GM19351 (cell line): ENCODE results near the gene HRAS.
A peak's percentile ranks its signal among the peaks of the same experiment; 100 is the strongest.

Experiments used
- ATAC-seq: cut with Tn5 transposase; IDR thresholded peaks from one replicate; pipeline ENCODE4 v1.9.1; 2021; ENCODE audit warnings: mild to moderate bottlenecking, moderate library complexity; ENCODE audit not compliant: unreplicated experiment

HRAS gene

DNA sequence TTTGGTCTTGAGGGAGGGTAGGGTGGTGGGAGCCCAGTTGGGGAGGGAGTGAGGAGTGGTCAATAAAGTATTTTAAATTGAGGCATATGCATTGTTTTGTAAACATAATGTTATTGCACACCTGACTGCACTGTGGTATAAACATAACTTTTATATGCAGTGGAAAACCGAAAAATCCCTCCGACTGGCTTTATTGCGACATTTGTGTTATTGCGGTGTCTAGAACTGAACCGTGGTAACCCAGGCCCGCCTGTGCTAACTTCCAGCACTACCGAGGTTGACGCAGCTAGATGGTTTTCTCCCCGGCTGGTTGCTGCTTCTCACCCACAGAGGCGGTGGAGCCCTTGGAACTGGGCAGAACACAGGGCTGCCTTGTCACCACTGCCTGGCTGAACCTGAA is 20.8 kb downstream of the HRAS start:
- ATAC-seq, result no peak

DNA sequence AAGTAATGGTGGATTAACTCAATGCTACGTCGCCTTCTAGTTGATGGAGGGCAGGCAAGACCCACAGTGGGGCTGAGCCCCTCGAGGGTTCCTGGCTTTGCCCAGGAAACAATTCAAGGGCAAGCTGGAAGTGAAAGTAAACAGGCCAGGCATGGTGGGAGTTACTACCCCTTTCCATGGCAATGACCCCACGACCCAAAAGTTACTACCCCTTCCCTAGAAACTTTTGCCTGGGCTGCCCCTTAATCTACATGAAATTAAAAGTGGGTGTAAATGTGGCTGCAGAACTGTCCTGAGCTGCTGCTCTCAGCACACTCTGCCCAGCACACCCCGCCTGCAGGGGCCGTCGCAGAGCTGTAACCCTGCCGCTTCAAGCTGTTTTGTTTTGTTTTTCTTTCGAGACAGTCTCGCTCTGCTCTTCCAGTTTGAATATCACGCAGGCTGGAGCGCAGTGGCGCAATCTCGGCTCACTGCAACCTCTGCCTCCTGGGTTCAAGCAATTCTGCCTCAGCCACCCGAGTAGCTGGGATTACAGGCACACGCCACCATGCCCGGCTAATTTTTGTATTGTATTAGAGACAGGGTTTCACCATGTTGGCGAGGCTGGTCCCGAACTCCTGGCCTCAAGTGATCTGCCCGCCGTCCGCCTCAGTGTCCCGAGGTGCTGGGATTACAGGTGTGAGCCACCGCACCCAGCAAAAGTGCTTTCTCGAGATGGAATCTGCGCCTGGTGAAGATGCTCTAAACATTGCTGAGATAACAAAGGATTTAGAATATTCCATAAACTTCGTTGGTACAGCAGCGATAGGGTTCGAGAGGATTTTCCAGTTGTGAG is 22.4 kb downstream of the HRAS start:
- ATAC-seq, result no peak

DNA sequence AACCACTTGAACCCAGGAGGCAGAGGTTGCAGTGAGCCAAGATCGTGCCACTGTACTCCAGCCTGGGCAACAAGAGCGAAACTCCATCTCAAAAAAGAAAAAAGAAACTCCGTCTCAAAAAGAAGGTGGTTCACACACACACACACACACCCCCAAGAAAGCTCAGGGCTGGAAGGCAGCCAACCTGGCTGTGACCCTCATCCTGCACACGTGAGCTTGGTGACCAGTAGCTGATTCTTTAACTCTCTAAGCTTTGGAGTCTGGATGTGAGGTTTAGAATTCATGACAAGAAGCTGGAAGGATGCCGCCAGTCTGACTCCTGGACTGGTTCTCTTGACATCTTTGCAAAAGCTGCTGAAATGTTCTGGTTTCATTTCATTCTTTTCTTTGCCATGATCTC is 26.4 kb downstream of the HRAS start:
- no peak for ATAC-seq

DNA sequence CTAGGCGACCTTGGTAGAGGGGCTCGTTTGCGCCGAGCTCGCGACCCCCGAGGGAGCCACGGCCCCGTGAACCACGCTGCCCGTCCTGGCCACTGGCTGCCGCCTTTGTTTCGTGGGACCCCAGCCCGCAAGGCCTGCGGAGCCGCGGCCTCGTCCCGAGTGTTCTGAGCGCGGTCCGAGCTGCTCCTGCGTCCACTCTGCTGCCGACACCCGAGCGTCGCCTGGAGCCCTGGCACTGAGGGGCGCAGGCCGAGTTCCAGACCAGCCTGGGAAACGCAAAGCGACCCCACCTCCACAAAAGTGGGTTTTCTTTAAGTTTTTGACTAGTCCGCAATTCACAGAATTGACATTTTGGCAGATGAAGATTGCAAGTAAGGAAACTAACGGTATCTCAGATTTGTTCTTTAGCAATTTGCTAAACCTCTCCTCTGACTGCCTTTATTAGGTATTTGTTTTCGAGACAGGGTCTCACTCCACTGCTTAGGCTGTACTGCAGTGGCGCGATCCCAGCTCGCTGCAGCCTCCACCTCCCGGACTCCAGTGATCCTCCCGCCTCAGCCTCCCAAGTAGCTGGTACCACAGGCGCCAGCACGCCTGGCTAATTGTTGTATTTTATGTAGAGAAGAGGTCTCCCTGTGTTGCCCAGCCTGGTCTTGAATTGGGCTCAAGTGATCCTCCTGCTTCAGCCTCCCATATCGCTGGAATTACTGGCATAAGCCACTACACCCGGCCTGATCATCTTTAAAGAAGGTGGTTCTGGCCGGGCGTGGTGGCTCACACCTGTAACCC is 27.5 kb downstream of the HRAS start:
- ATAC-seq, result no peak

DNA sequence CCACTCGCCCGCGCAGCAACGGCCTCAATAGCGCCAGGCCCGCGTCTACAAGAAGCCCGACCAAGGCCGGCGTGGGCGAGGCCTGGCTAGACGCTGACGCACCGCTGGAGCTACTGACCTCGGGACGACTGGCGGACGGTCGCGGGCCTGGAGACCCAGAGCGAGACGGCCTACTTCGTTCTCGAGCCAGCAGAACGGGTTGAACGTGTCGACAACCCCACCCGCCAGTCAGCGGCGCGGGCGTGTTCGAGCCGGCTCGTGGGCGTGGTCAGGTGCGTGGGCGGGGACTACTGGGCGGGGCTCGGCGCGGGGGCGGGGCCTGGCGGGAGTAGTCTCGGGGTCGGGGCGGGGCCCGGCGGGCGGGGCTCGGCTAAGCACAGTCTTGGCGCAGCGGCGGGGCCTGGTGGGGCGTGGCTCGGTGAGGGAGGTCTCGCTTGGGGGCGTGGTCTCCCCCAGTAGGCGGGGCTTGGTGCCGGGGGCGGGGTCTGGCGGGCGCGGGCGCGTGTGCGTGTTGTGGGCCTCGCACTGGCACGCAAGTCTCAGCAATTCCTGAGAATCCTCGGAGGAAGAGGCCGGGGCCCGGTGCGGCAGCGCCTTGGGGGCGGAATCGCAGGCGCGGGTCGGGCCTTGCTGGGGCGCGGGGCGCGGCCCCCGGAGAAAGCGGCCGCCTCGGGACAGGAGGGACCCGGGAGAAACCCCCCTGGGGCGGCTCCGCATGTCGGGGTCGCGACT is 28.2 kb downstream of the HRAS start, which contains the start of gene RNH1:
Gene RNH1, minus strand, starts transcription at position 248 of the 732 bp plus-strand sequence. CDS start 5,080 bp downstream, outside the sequence.
- peak; percentile 43 for ATAC-seq

DNA sequence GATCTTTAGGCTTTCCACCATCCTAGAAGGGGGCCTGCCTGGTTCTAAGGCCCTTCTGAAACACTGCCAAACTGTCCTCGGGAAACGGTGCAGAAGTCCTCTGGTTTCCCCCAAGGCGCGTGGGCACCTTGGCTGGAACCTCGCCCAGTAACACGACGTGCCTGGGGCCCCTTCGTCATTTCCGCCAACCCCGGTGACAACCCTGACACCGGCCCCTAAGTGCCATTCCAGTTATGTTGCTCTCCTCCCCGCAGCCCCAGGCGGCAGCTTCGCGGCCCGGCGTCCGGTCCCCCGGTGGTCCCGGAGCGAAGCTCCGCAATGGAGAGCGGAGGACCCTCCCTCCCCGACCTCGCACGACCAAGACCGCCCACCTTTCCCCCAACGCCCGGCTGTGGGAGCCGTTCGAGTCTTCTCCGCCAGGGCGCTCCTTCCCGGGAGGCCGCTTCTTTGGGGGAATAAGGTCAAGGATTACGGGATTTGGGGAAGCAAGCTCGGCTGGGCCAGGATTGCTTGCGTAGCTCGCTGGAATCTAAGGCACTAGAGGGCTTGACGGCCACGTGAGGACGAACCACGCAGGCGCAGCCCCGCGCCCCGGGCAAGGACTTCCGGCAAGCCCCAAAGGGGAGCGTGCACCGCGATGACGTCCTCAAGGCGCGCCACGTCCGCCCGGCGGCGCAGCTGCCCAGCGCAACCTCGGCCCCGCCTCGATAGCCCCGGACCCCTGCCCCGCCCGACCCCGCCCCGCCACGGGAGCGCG is 29.0 kb downstream of the HRAS start:
- peak; percentile 67 for ATAC-seq

DNA sequence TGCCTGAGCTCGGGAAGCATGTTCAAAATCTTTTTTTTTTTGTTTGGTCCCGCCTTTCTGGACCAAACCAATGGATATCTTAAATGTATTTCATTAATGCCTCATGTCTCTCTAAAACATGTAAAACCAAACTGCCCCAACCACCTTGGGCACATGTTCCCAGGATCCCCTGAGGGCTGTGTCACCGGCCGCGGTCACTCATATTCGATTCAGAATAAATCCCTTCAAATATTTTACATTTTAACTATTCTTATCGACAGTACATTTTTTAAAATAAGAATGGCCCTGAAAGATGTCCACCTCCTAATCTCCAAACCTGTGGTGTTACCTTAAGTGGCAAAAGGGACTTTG is 30.4 kb downstream of the HRAS start:
- ATAC-seq, result no peak

DNA sequence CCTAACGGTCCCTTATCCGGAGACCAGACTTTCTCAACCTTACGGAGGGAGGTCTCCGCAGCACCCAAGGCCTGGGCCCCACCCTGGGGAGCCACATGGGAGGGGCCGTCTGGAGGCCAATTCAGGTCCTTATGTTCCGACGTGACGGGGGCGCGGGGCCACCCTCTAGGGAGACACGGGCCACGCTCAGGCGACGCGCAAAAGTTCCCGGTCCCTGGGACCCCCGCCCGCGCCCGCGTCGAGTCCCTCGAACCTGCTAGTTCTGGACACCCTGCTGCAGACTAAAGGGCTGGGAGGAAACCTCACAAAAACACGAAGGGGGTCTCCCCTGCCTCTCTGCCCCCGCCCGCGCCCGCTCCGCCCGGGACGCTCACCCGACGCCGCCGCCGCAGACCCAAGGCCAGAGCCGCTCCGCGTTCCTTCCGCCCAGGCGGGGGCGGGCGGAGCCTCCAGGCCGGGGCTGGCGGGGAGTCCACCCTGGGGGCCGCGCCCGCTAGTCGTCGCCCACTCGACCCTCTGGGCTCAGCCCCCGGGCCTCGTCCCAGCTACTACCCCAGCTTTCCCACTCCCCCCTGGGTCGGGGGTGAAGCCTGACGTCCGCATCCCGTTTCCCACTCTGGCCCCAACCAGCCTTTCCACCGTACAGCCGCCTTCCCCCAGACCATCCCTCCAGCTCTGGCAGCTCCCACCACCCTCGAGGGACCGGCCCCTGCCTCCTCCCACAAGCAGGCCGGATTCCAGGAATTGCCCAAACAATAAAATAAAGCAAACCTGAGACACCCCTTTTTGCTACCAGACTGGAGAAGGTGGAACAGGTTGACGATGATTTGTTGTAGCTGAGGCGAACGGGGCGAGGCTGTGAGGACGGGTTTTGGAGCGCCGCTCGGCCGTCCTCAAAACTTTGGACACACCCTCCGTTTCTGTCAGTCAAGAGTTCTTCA is 31.1 kb downstream of the HRAS start:
- no peak for ATAC-seq

DNA sequence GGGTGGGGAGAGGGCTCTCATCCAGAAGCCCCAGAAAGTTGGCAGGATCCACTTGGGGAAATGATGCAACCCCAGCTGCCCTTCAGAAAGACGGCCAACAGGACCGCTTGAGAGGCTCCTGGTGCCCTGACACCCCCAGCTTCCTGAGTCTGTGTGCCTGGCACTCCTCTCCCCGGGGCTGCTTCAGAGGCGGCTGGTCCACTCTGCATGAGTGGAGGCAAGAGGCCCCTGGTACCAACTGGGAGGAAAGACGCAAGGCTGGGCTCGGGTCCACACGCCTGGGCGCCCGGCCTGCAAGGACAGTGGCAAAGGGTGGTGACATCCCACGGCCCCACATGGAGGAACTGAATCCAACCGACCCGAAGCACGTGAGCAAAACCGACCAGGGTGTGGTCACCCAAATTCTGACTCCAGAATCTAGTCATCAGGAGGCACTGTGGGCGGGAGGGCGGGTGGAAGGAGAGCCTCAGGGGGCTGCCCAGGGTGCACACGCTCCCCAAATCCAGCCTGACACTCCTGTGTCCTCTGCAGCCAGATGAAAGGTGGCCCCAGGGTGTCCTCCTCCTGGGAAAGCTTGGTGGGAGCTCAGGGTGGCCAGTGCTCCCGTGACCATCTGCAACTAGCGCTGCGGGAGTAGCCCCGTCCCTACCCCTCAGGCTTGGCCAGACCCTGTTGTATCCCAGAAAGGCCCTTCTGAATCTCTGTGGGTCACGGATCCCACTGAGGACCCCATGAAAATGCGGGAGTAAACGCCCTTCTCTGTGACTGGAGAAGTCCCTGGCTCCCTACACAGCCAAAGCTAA is 32.0 kb downstream of the HRAS start:
- peak; percentile 25 for ATAC-seq

DNA sequence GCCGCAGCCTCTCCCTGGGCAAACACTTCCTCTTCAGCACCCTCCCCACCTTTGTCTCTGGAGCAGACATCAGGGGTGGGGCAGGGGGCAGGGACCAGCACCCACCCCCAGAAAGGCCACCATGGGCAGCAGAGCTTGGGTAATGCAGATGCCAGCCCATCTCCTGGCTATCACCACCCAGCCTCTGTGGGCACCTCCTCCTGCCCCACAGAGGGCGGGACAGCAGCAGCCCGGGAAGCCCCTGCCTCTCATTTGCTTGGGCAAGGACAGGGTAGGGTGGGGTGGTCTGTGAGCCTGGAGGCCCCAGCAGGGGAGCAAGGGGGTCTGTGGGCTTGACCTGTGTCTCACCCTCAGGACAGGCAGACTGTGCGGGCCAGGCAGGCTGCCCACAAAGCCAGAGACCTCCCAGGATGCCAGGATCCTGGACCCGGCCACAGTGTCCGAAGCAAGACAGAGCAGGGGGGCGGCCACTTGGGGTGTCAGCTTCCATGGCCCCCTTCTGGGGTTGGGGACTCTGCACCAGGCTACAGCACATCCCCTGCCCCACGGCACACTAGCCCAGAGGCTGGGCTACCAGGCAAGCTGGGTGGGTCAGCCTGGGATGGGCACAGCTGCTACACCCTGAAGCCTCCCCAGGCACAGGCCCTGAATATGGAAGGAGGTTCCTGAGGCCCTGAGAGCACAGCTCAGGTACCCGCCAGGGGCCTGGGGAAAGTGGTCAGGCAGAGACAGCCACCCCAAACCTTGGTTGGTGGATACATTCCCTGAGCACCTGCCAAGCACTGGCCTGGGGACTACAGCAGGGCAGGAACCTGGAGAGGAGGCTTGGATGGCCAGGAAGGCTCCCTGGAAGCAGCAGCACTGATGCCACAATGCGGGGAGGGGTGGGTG is 32.8 kb downstream of the HRAS start:
- no peak for ATAC-seq

DNA sequence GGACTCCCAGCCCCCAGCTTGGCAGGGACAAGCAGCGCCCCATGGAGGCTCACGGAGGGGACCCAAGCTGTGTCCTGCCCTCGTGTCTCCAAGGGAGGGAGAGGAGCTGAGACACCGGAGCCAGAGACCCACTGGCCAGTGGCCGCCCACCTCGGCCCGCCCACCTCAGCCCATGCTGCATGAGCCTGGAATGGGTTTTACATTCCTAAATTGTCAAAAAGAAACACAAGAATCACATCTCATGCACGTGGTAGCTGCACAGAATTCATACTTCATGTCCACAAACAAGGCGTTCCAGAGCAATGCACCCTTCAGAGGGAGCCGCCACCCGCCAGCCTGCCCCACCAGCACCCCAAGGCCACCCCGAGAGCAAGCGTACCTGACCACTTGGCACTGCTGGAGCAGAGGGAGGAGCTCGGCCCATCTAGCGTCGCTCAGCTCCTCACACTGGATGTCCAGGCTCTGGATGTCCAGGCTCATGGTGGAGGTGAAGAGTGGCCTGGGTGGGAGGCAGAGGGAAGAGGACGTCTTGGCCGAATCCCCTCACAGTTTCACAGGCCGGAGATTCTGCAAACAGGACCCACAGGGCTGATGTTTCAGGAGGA is 33.6 kb downstream of the HRAS start:
- ATAC-seq, result no peak

DNA sequence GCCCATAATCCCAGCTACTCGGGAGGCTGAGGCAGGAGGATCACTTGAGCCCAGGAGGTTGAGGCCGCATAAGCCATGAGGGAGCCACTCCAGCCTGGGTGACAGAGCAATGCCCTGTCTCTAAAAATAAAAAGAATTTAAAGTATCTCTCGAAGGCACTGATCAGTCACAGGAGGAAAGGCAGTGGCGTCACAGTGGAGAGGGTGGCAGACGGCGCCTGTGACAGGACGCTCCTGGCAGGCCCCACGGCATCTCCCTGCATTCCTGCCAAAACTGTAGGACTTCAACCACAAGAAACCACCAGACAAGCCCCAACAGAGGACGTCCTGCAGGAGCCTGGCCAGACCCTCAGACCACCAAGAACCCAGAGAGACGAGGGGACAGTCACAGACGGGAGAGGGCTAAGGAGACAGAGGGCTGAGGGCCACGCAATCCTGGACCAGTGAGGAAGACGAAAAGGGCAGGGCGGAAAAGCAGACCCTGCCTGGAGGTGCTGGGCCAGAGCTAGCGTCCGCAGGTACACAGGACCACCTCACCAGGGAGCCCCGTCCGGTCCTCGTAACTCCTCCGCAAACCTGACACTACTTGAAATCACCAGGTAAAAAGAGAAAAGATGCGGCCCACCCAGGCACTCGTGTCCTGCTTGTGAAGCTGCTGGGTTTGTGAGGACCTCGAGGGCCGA is 34.2 kb downstream of the HRAS start:
- no peak for ATAC-seq

DNA sequence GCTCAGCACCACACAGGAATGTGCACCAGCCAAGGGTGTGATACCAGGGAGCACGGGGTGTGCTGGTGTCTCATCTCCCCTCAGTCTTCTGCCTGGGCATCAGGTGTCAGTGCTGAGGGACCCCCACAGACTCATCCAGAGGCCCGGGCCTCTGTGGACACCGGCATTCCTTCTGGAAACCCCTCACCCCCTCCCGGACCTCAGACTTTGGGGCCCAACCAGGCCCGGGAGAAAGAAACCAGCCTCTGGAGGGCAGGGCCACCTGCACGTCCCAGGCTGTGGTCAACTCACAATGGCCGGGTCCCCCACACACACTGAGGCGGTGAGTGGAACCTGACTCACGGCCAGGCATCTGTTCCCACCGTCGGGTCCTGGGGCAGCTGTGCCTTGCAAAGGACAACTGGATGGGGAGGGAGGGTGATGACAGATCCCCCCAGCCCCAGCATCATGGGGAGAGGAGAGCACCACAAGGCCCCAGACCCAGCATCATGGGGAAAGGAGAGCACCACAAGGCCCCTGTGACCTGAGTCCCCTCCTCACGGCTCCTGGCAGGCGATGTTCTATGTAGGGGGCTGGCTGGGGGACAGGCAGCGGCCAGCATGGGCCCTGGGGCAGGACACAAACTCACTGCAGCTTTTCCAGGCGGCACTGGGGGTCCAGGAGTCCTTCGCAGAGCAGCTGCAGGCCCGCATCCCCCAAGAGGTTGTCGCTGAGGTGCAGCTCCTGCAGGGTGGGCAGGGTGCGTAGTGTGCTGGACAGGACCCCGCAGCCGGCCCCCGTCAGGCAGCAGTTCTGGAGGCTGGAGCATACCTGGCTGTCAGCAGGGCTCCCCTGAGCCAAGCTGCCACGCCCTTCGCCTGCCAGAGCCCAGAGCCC is 35.9 kb downstream of the HRAS start:
- no peak for ATAC-seq

DNA sequence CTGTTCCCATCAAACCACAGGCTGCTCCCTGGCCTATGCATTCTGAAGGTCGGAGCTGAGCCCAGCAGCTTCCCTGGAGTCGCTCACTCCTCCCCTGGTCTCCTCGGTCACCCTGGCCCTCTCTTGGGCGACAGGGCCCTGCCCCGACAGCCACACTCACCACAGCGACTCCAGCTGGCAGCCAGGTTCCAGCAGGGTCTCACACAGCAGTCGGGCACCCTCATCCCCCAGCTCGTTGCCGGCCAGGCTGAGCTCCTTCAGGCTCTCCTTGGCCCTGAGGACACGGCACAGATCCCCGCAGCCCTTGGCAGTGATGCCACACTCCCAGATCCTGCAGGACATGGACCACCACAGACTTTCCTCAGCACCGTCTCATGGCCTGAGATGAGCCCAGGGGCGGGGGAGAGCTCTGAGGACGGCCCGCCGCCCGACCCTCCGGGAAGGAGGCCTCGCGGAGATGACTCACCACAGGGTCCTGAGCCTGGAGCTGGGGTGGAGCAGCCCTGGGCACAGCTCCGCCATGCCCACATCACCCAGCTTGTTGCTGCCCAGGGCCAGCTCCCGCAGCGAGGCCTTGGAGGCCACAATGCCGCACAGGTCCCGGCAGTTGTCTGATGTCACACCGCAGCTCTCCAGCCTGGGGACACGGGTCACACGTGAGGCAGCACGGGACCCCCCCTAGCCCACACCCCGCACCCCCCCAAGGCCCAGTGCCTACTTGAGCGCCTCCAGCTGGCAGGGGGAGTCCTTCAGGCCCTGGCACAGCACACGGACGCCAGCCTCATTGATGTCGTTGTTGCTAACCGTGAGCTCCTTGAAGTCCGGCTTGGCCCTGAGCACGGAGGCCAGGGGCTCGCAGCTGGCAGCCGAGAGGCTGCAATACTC is 36.8 kb downstream of the HRAS start:
- no peak for ATAC-seq
